H9 (cell line): ENCODE data around the gene PAAF1. TPM values are rescaled to one million over a fixed set of nuclear protein-coding genes. Genes with fewer than 3 reads are reported as not detected.

Experiments used
- DNase-seq: peaks from one replicate; pipeline ENCODE4 v3.0.0-alpha.2; 2017
- H2AFZ ChIP-seq: one replicate; pipeline ENCODE4 v1.6.1; 2013; ENCODE audit warnings: mild to moderate bottlenecking, low read length, control low read depth, moderate library complexity
- H2AK5ac ChIP-seq: 2 replicates; pipeline ENCODE4 v1.6.1; 2013; ENCODE audit warnings: low read length, control low read depth, mixed read lengths; ENCODE audit not compliant: insufficient read length
- H2BK120ac ChIP-seq: one replicate; pipeline ENCODE4 v1.6.1; 2013; ENCODE audit warnings: low read depth, mild to moderate bottlenecking, low read length, control low read depth, inconsistent platforms; ENCODE audit not compliant: poor library complexity, severe bottlenecking
- H2BK12ac ChIP-seq: 2 replicates; pipeline ENCODE4 v1.6.1; 2013; ENCODE audit warnings: low read length, control low read depth, mixed read lengths, low read depth; ENCODE audit not compliant: insufficient read length
- H2BK15ac ChIP-seq: 2 replicates; pipeline ENCODE4 v1.6.1; 2013; ENCODE audit warnings: low read depth, low read length, control low read depth
- H2BK20ac ChIP-seq: one replicate; pipeline ENCODE4 v1.6.1; 2013; ENCODE audit warnings: low read depth, mild to moderate bottlenecking, low read length, control low read depth, inconsistent platforms; ENCODE audit not compliant: poor library complexity, severe bottlenecking
- H2BK5ac ChIP-seq: 2 replicates; pipeline ENCODE4 v1.6.1; 2013; ENCODE audit warnings: low read length, control low read depth, mixed read lengths; ENCODE audit not compliant: insufficient read length
- H3K14ac ChIP-seq: 2 replicates; pipeline ENCODE4 v1.6.1; 2013; ENCODE audit warnings: low read length, control low read depth; ENCODE audit not compliant: insufficient read depth
- H3K18ac ChIP-seq: 2 replicates; pipeline ENCODE4 v1.6.1; 2013; ENCODE audit warnings: low read depth, mild to moderate bottlenecking, mixed read lengths, low read length, control low read depth; ENCODE audit not compliant: insufficient read length
- H3K23ac ChIP-seq: 2 replicates; pipeline ENCODE4 v1.6.1; 2013; ENCODE audit warnings: low read length, control low read depth, mixed read lengths, low read depth; ENCODE audit not compliant: insufficient read length
- H3K23me2 ChIP-seq: 2 replicates; pipeline ENCODE4 v1.6.1; 2013; ENCODE audit warnings: low read depth, mild to moderate bottlenecking, mixed read lengths, low read length, control low read depth; ENCODE audit not compliant: insufficient read length, poor library complexity, severe bottlenecking
- H3K27ac ChIP-seq: 2 replicates; pipeline ENCODE4 v1.5.1; 2013; ENCODE audit warnings: low read length, control low read depth, mixed read lengths, low read depth; ENCODE audit not compliant: insufficient read length
- H3K27me3 ChIP-seq: 2 replicates; pipeline ENCODE4 v1.6.1; 2013; ENCODE audit warnings: low read length, control low read depth, inconsistent platforms; ENCODE audit not compliant: insufficient read depth
- H3K4ac ChIP-seq: 2 replicates; pipeline ENCODE4 v1.6.1; 2013; ENCODE audit warnings: low read depth, mild to moderate bottlenecking, control low read depth, inconsistent platforms, low read length, moderate library complexity
- H3K4me1 ChIP-seq: 2 replicates; pipeline ENCODE4 v1.6.1; 2013; ENCODE audit warnings: low read length, control low read depth, inconsistent platforms; ENCODE audit not compliant: insufficient read depth
- H3K4me2 ChIP-seq: 2 replicates; pipeline ENCODE4 v1.6.1; 2013; ENCODE audit warnings: low read length, control low read depth, mixed read lengths; ENCODE audit not compliant: insufficient read length, insufficient read depth
- H3K56ac ChIP-seq: 2 replicates; pipeline ENCODE4 v1.6.1; 2013; ENCODE audit warnings: low read depth, mild to moderate bottlenecking, mixed read lengths, low read length, control low read depth; ENCODE audit not compliant: insufficient read length
- H3K79me1 ChIP-seq: 2 replicates; pipeline ENCODE4 v1.6.1; 2013; ENCODE audit warnings: low read depth, mild to moderate bottlenecking, moderate library complexity, low read length, control low read depth, inconsistent platforms; ENCODE audit not compliant: insufficient read depth, poor library complexity, severe bottlenecking
- H3K79me2 ChIP-seq: 2 replicates; pipeline ENCODE4 v1.6.1; 2013; ENCODE audit warnings: low read length, control low read depth, inconsistent platforms; ENCODE audit not compliant: insufficient read depth
- H3K9ac ChIP-seq: 2 replicates; pipeline ENCODE4 v1.6.1; 2013; ENCODE audit warnings: low read length, control low read depth, mixed read lengths; ENCODE audit not compliant: insufficient read length; ENCODE audit errors: extremely low read depth
- H3K9me3 ChIP-seq: one replicate; pipeline ENCODE4 v1.6.1; 2013; ENCODE audit warnings: low read depth, low read length, inconsistent platforms; ENCODE audit not compliant: control insufficient read depth
- H3T11ph ChIP-seq: one replicate; pipeline ENCODE4 v1.6.1; 2013; ENCODE audit warnings: mild to moderate bottlenecking, low read length, control low read depth, inconsistent platforms
- H4K20me1 ChIP-seq: one replicate; pipeline ENCODE4 v1.6.1; 2013; ENCODE audit not compliant: control insufficient read depth, insufficient read length, insufficient read depth
- H4K5ac ChIP-seq: 2 replicates; pipeline ENCODE4 v1.6.1; 2013; ENCODE audit warnings: low read depth, mild to moderate bottlenecking, mixed read lengths, low read length, control low read depth; ENCODE audit not compliant: insufficient read length
- H4K8ac ChIP-seq: replicated peaks from 2 replicates; pipeline ENCODE4 v1.6.1; 2013; ENCODE audit warnings: low read length, control low read depth, mixed read lengths, low read depth; ENCODE audit not compliant: insufficient read length
- H4K91ac ChIP-seq: 2 replicates; pipeline ENCODE4 v1.6.1; 2013; ENCODE audit warnings: low read depth, mild to moderate bottlenecking, moderate library complexity, mixed read lengths, low read length, control low read depth; ENCODE audit not compliant: insufficient read length
- H3K27ac Mint-ChIP-seq, 3 experiments: 2 replicates in 2 of 3; 3 replicates in 1 of 3; pipeline ENCODE4 v1.8.0; 2020 to 2021; ENCODE audit warnings: mixed read lengths in 3 of 3, mild to moderate bottlenecking in 1 of 3, moderate library complexity in 1 of 3
- H3K27me3 Mint-ChIP-seq: 2 replicates; pipeline ENCODE4 v1.8.0; 2021; ENCODE audit warnings: low read depth, mild to moderate bottlenecking, moderate library complexity, mixed read lengths
- H3K36me3 Mint-ChIP-seq, 3 experiments: 2 replicates in 2 of 3; 3 replicates in 1 of 3; pipeline ENCODE4 v1.8.0; 2020 to 2021; ENCODE audit warnings: low read depth in 3 of 3, mixed read lengths in 3 of 3; ENCODE audit not compliant: insufficient read depth in 1 of 3
- H3K4me1 Mint-ChIP-seq, 2 experiments: 2 replicates each; pipeline ENCODE4 v1.8.0; 2020; ENCODE audit warnings: mixed read lengths in 2 of 2
- H3K4me3 Mint-ChIP-seq, 2 experiments: 2 replicates in 1 of 2; 3 replicates in 1 of 2; pipeline ENCODE4 v1.8.0; 2020 to 2021; ENCODE audit warnings: mild to moderate bottlenecking in 2 of 2, mixed read lengths in 2 of 2, moderate library complexity in 1 of 2
- H3K9me3 Mint-ChIP-seq, 2 experiments: 2 replicates in 1 of 2; 3 replicates in 1 of 2; pipeline ENCODE4 v1.8.0; 2020; ENCODE audit warnings: mild to moderate bottlenecking in 2 of 2, mixed read lengths in 2 of 2, moderate library complexity in 1 of 2
- CTCF ChIP-seq: fragments of 200-600 bp; sonication (generic); conservative IDR thresholded peaks from 3 replicates; pipeline ENCODE4 v1.8.0; 2021; ENCODE audit warnings: antibody characterized with exemption, mild to moderate bottlenecking
- WGBS: extraction: QIAGEN DNeasy Blood & Tissue Kit; methylation state at CpG from one replicate; pipeline ENCODE4 v1.1.7; 2013; ENCODE audit warnings: missing lambda C conversion rate, low lambda C conversion rate, mixed read lengths; ENCODE audit not compliant: insufficient read length; ENCODE audit errors: extremely low coverage; 5-methylcytosine and 5-hydroxymethylcytosine counted together
- total RNA-seq: library from RNA; stranded (reverse); gene quantifications from 2 replicates; pipeline ENCODE4 v1.2.1, GENCODE V29; 2021

Gene PAAF1
- total RNA-seq, 1 experiment from 2014 or later: 24.3 TPM

- Histone ChIP-seq H3K9ac (no peak overlapping the region), H3K23ac (no peak overlapping the region), H2BK12ac (no peak overlapping the region), H2AK5ac (no peak overlapping the region), H2AFZ (no peak overlapping the region), H4K20me1 (no peaks in the 10 kb centered on the region), H3K14ac (no peak overlapping the region), H3K9me3 (no peaks in the 10 kb centered on the region), H3K4me2 (no peak overlapping the region), H3K4ac (no peak overlapping the region), H2BK5ac (no peak overlapping the region), H3K23me2 (no peaks in the 10 kb centered on the region), H3K18ac (no peak overlapping the region), H4K91ac (no peak overlapping the region), H2BK20ac (no peak overlapping the region), H3K4me1 (no peaks in the 10 kb centered on the region), H2BK120ac (no peak overlapping the region), H3K56ac (no peak overlapping the region), H3T11ph (no peak overlapping the region), H3K79me1 (no peaks in the 10 kb centered on the region), H2BK15ac (no peak overlapping the region), H3K27me3 (no peaks in the 10 kb centered on the region), H4K8ac (no peak overlapping the region), H4K5ac (no peak overlapping the region), H3K79me2 (no peaks in the 10 kb centered on the region), H3K27ac (no peak overlapping the region)
- Mint-ChIP-seq H3K4me3 (no peak overlapping the region), H3K4me1 (no peaks in the 10 kb centered on the region), H3K9me3 (no peaks in the 10 kb centered on the region), H3K27ac (peak overlapping the region in 1 of 3 experiments; percentile 52; a peak in 1 of 7 replicates), H3K36me3 (peaks cover 2 to 37% (median 34%) of the 10 kb centered on the region in 3 experiments; a peak in 6 of 7 replicates), H3K27me3 (no peaks in the 10 kb centered on the region)
- no peak for DNase-seq
- no CpG with 5 or more reads among the region's 4 CpGs for WGBS
- no peak for TF ChIP-seq CTCF
Measured at GRCh38 chr11:73921180-73921579, 44.4 kb downstream of the PAAF1 start.
